Activated CD4-positive, alpha-beta T cell treated with anti-CD3 and anti-CD28 coated beads for 36 hours (primary cell): ENCODE measurements around the gene PRKAG2. TPM values are rescaled to one million over a fixed set of nuclear protein-coding genes. Genes with fewer than 3 reads are reported as not detected.

Source experiments
- ATAC-seq: fragments of 200-7000 bp; cut with Tn5 transposase; one replicate; pipeline ENCODE4 v1.10.0; 2021; ENCODE audit warnings: mild to moderate bottlenecking, moderate library complexity
- CTCF ChIA-PET: fragments of 350-600 bp; sonication (Branson Sonifier 250); formaldehyde crosslinking; loops from one replicate; lab custom pipeline; 2021; ENCODE audit warnings: antibody characterized with exemption; lab: Charles Lee
- POLR2A ChIA-PET: fragments of 350-600 bp; sonication (Branson Sonifier 250); formaldehyde crosslinking; loops from one replicate; lab custom pipeline; 2021; ENCODE audit warnings: antibody characterized with exemption, inconsistent platforms; lab: Charles Lee
- DNase-seq: peaks from one replicate; pipeline ENCODE4 v3.0.0-alpha.2; 2020
- H3K27ac Mint-ChIP-seq: one replicate; pipeline ENCODE4 v1.8.0; 2021; ENCODE audit warnings: mixed read lengths
- H3K27me3 Mint-ChIP-seq: one replicate; pipeline ENCODE4 v1.8.0; 2021; ENCODE audit warnings: mixed read lengths
- H3K36me3 Mint-ChIP-seq: one replicate; pipeline ENCODE4 v1.8.0; 2021; ENCODE audit warnings: low read depth, mixed read lengths
- H3K4me1 Mint-ChIP-seq: one replicate; pipeline ENCODE4 v1.8.0; 2021; ENCODE audit warnings: mixed read lengths
- H3K4me3 Mint-ChIP-seq: one replicate; pipeline ENCODE4 v1.8.0; 2021; ENCODE audit warnings: mild to moderate bottlenecking, moderate library complexity, mixed read lengths
- H3K9me3 Mint-ChIP-seq: one replicate; pipeline ENCODE4 v1.8.0; 2021; ENCODE audit warnings: low read depth, mixed read lengths
- intact Hi-C, 2 experiments: fragments of 100-400 bp; cut with DNase I in 1 of 2; cut with micrococcal nuclease in 1 of 2; formaldehyde crosslinking; loops; one replicate each; pipeline versions ENCODE4 v1.14.2 to v1.15.1; 2022 to 2024; cut with DNase I, micrococcal nuclease
- total RNA-seq, 2 experiments: library from RNA; stranded (reverse); gene quantifications; one replicate each; pipeline ENCODE4 v1.2.3, GENCODE V29; 2021

Gene PRKAG2
- total RNA-seq, 2 experiments from 2014 or later, result 19.6 to 21.5 TPM

DNA sequence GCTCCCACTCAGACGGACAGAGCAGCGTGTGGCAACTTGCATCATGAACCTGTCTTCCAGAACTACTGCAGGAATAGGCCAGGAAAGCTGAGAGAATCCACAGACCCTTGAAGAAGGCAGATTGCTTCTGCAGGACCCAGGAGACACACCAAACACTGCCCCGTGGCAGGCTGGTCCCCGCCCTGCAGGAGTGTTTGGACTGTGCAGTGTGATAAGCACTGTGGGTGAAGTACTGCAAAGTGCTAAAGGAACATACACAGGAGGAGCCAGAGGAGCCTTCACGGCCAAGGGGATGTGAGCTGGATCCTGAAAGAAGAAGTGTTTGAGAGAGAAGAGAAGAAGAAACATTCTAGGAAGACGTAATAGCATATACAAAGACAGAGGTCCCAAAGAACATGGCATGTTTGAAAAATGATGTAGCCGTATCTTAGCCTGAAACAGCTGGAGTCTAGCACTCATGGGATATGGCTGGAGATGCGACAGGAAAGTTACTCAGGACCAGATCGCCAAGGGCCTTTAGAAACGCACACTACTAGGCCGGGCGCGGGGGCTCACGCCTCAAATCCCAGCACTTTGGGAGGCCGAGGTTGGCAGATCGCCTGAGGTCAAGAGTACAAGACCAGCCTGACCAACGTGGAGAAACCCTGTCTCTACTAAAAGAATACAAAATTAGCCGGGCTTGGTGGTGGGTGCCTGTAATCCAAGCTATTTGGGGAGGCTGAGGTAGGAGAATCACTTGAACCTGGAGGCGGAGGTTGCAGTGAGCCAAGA is 260.3 kb downstream of the PRKAG2 start:
- POLR2A ChIA-PET, result no interaction called here

DNA sequence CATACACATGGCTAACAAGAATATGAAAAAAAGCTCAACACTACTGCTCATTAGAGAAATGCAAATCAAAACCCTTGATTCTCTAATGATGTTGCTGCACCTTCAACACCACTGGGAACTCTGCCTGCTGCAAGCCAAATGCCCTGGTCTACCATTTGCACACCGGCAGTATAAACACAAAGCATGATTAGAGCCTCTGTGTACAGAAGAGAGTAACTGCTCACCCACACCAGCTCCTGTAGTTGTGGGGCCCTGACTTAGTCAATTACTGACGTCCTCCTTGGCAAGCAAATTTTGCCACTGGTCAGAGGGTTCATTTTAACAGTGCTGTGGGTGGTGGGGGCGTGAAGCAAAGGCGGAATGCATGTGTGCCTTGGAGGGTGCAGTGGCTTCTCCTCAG is 261.1 kb downstream of the PRKAG2 start:
- intact Hi-C loops, result no loop called here
- CTCF ChIA-PET, result no interaction called here

More for the DNA sequence above, 260.3 kb downstream of the PRKAG2 start:
- Mint-ChIP-seq H3K27me3 (no peaks in the 10 kb centered on the region), H3K4me1 (no peaks in the 10 kb centered on the region), H3K36me3 (peaks cover 3% of the 10 kb centered on the region), H3K9me3 (no peaks in the 10 kb centered on the region), H3K4me3 (no peak overlapping the region), H3K27ac (no peak overlapping the region)
- intact Hi-C loops, result no loop called here
- DNase-seq, result no peak
- ATAC-seq, result no peak
- CTCF ChIA-PET, result no interaction called here

GRCh38 chr7:151615058-151615457 is 261.9 kb downstream of the PRKAG2 start:
- Mint-ChIP-seq H3K27ac (no peak overlapping the region), H3K36me3 (peaks cover under 1% of the 10 kb centered on the region), H3K4me1 (no peaks in the 10 kb centered on the region), H3K9me3 (no peaks in the 10 kb centered on the region), H3K4me3 (no peak overlapping the region), H3K27me3 (no peaks in the 10 kb centered on the region)
- ATAC-seq (no peak), DNase-seq (no peak)
- ChIA-PET POLR2A (no interaction called here), CTCF (no interaction called here)
- intact Hi-C loops, result no loop called here

More for the DNA sequence above, 261.1 kb downstream of the PRKAG2 start:
- DNase-seq (no peak), ATAC-seq (no peak)
- Mint-ChIP-seq H3K4me1 (no peaks in the 10 kb centered on the region), H3K4me3 (no peak overlapping the region), H3K36me3 (peaks cover 3% of the 10 kb centered on the region), H3K9me3 (no peaks in the 10 kb centered on the region), H3K27me3 (no peaks in the 10 kb centered on the region), H3K27ac (no peak overlapping the region)
- POLR2A ChIA-PET, result no interaction called here

DNA sequence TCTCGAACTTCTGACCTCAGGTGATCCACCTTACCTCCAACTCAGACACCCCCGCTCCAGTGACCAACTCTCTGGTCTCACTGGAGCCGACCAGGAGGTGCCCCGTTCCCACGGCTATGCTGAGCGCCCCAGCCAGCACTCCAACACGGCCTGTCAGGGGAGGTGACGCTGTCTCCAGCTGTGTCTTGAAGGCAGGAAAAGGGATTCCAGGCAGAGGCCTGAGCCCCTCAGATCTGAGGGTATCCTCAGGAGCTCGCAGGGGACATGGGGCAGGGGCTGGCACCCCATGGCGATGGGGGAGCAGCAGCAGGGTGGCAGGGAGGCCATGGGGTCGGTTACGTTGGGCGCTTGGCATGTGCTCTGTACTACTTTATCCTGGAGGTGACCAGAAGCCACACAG is 262.9 kb downstream of the PRKAG2 start:
- Mint-ChIP-seq H3K4me3 (no peak overlapping the region), H3K36me3 (no peaks in the 10 kb centered on the region), H3K9me3 (no peaks in the 10 kb centered on the region), H3K27ac (no peak overlapping the region), H3K27me3 (no peaks in the 10 kb centered on the region), H3K4me1 (no peaks in the 10 kb centered on the region)
- DNase-seq (no peak), ATAC-seq (no peak)
- intact Hi-C loops, result no loop called here
- ChIA-PET POLR2A (no interaction called here), CTCF (interaction anchor here (0.6 kb wide), 1 partner anchor 103 kb away, joined by 3 read pairs; no protein-coding TSS in a partner anchor)

DNA sequence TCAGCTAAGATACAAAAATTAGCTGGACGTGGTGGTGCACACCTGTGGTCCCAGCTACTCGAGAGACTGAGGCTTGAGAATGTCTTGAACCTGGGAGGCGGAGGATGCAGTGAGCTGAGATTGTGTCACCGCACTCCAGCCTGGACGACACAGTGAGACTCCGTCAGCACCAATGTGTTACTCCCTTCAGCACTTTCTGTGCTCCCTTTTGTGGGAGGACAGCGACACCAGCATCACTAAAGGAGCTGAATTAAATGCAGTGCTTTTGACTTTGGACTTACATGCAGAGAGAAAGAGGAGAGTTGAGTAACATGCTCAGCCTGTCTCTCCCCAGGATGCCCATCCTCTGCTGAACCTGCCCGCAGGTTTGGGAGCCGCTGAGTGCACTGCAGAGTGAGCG is 265.0 kb downstream of the PRKAG2 start:
- H3K9me3 Mint-ChIP-seq, result no peaks in the 10 kb centered on the region
- H3K4me1 Mint-ChIP-seq, result peaks cover 5% of the 10 kb centered on the region
- intact Hi-C loops, result no loop called here
- ChIA-PET CTCF (no interaction called here), POLR2A (no interaction called here)
- no peak for DNase-seq
- H3K27ac Mint-ChIP-seq, result no peak overlapping the region
- H3K27me3 Mint-ChIP-seq, result no peaks in the 10 kb centered on the region
- H3K36me3 Mint-ChIP-seq, result no peaks in the 10 kb centered on the region
- no peak for ATAC-seq
- no peak overlapping the region for H3K4me3 Mint-ChIP-seq

DNA sequence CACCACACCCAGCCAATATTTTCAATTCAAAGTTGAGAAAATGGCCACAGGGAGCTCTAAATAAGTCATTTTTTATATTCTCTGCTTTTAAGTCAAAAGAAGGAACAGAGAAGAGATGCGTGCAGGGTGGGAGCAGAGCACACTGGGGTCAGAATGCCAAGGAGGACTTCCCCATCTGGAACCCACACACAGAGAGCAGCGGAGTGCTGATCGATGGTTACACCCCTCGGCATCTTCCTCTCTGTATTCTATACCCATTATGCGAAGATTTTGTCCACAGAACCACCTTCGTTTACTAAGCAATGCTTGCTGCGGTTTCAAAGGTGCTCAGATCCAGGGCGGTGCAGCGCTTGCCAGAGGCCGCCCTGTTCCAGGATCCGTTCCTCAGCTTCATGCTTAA is 265.9 kb downstream of the PRKAG2 start:
- intact Hi-C loops, result no loop called here
- no peak for ATAC-seq
- no peak for DNase-seq
- ChIA-PET POLR2A (no interaction called here), CTCF (interaction anchor here (1.1 kb wide), 1 partner anchor 145 kb away, joined by 3 read pairs; no protein-coding TSS in a partner anchor)
- Mint-ChIP-seq H3K36me3 (no peaks in the 10 kb centered on the region), H3K27me3 (no peaks in the 10 kb centered on the region), H3K9me3 (no peaks in the 10 kb centered on the region), H3K27ac (no peak overlapping the region), H3K4me3 (no peak overlapping the region), H3K4me1 (peaks cover 5% of the 10 kb centered on the region)

DNA sequence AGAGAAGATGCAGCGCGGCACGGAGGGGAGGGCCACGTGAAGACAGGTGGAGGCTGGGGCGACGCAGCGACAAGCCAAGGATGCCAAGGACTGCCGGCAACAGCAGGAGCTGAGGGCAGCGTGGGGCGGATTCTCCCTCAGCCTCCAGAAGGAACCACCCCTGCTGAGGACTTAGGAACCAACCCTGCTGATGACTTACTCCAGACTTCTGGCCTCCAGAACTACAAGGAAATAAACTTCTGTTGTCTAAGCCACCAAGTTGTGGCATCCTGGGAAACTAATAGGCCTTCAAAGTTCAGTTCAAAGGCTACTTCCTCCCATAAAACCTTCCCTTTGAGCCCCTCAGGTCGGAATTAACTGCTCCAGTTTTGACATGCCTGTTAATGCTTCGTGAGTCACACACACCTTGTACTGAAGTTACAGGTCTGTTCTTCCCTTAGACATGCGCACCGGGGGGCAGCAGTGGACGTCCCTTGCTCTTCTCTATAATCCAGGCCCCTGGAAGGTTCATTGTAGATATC is 268.8 kb downstream of the PRKAG2 start:
- H3K27ac Mint-ChIP-seq, result no peak overlapping the region
- intact Hi-C loops, result no loop called here
- DNase-seq (no peak), ATAC-seq (no peak)
- H3K27me3 Mint-ChIP-seq, result no peaks in the 10 kb centered on the region
- peaks cover 3% of the 10 kb centered on the region for H3K36me3 Mint-ChIP-seq
- CTCF ChIA-PET, result interaction anchor here (0.6 kb wide), 1 partner anchor 34 kb away, joined by 3 read pairs; no protein-coding TSS in a partner anchor
- POLR2A ChIA-PET, result no interaction called here
- peaks cover 7% of the 10 kb centered on the region for H3K4me1 Mint-ChIP-seq
- no peak overlapping the region for H3K4me3 Mint-ChIP-seq
- H3K9me3 Mint-ChIP-seq, result no peaks in the 10 kb centered on the region

DNA sequence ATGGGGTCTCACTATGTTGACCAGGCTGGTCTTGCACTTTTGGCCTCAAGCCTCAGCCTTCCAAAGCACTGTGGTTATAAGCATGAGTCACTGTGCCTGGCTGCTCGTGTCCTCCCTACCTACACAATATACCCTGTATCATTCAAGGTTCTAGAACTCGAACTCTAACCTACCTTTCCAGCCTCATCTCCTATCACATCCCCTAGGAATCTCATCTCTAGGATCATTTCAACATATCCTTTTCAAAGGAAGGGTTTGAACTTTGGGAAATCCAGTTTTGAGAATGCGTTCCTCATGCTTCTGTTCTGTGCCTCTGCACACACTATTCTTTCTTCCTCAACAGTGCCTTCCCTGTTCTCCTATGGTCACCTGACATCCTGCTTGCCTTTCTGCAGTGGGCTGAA is 269.4 kb downstream of the PRKAG2 start:
- Mint-ChIP-seq H3K4me3 (no peak overlapping the region), H3K4me1 (peaks cover 7% of the 10 kb centered on the region), H3K27me3 (no peaks in the 10 kb centered on the region), H3K27ac (no peak overlapping the region), H3K9me3 (no peaks in the 10 kb centered on the region), H3K36me3 (peaks cover 3% of the 10 kb centered on the region)
- ChIA-PET POLR2A (no interaction called here), CTCF (no interaction called here)
- intact Hi-C loops, result no loop called here
- ATAC-seq, result no peak
- DNase-seq, result no peak

DNA sequence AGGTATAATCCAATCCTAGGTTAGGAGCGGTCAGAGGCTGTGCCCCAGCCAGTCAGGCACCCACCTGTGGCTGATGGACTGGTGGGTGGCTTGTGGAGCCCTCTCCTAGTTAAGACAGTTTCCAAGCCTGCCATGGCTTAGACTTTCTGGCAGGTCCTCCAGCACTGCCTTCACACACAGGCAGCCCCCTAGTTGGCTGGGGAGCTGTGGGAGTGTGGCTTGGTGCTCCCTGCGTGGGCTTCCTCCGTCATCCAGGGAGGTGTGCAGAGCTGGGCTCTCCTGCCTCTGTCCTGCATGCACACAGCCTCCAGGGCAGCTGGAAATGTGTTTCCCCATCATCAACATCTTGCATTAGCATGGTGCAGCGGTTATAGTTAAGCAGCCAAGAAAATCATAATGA is 273.0 kb downstream of the PRKAG2 start:
- Mint-ChIP-seq H3K36me3 (peaks cover 3% of the 10 kb centered on the region), H3K4me3 (no peak overlapping the region), H3K27me3 (no peaks in the 10 kb centered on the region), H3K27ac (no peak overlapping the region), H3K4me1 (peaks cover 18% of the 10 kb centered on the region), H3K9me3 (no peaks in the 10 kb centered on the region)
- intact Hi-C loops, result no loop called here
- ChIA-PET POLR2A (no interaction called here), CTCF (no interaction called here)
- ATAC-seq (no peak), DNase-seq (no peak)

DNA sequence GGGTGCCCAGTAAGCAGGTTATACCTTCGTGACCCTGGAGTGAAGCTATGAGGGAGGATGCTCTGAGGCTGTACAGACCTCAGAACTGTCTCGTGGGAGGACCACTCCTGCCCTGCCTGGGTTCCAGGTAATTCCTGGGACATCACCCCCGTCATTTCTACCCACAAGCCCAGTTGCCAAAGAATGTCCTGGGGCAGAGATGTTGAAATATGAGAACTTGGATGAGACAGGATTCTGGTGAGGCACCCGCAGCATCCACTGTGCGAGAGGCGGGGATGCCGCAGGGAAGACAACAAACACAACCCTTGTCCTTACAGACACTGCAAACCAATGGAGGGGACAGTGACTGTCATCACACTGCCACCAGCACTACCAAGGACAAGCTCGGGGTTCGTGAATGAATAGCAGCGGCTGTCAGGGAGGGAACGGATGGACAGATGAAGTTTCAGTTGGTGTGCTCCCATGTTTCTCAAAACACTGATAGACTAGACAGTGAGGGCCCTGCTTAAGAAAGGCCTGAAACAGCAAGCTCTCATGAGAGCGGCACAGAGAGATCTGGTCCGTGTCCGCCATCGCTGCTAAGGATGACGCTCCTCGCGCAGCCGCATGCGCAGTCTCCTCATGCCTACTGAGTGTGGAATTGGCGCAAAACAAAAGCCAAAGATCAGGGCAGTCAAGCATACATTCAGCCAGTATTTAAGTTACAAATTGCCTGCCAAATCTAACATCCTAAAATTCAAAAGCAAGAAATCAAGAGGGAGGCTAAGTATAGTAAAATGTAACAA is 275.2 kb downstream of the PRKAG2 start:
- CTCF ChIA-PET, result interaction anchor here (1.2 kb wide), 1 partner anchor 120 kb away, joined by 3 read pairs; no protein-coding TSS in a partner anchor
- Mint-ChIP-seq H3K4me1 (peaks cover 18% of the 10 kb centered on the region), H3K36me3 (peaks cover 3% of the 10 kb centered on the region), H3K4me3 (no peak overlapping the region), H3K27me3 (no peaks in the 10 kb centered on the region), H3K27ac (no peak overlapping the region), H3K9me3 (no peaks in the 10 kb centered on the region)
- ATAC-seq (no peak), DNase-seq (no peak)
- intact Hi-C loops, result no loop called here
- POLR2A ChIA-PET, result no interaction called here

DNA sequence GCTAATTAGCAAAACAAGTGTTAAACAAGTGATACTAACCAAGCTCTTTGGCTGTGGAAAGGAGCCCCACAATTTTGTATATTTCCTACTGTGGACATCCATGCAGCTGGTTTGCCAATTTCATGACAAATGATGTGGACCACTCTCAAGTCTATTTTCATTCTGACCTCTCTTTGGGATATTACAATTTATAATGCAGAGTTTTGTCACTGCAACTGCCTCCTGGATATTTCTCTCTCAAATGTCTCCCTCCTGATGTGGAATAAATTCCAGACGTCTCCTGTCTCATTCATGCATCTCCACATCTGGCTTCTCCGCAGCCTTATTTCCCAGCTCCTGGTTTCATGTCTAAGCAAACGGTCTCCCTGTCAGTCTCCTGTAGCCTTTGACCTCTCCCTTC is 276.6 kb downstream of the PRKAG2 start:
- ChIA-PET POLR2A (no interaction called here), CTCF (interaction anchor here (1.2 to 1.4 kb wide), 2 partner anchors 122 to 160 kb away, joined by 3 to 4 read pairs; no protein-coding TSS in a partner anchor)
- ATAC-seq, result no peak
- H3K9me3 Mint-ChIP-seq, result no peaks in the 10 kb centered on the region
- intact Hi-C loops, result no loop called here
- H3K4me3 Mint-ChIP-seq, result no peak overlapping the region
- no peaks in the 10 kb centered on the region for H3K27me3 Mint-ChIP-seq
- no peak overlapping the region for H3K27ac Mint-ChIP-seq
- H3K36me3 Mint-ChIP-seq, result peaks cover 3% of the 10 kb centered on the region
- DNase-seq, result no peak
- H3K4me1 Mint-ChIP-seq, result peaks cover 18% of the 10 kb centered on the region
